NCI-H2107 treated with DMSO at 0.1 percent for 48 hours (cell line): ENCODE measurements around the gene TMEM88.

Source experiments
- DNase-seq: peaks from one replicate; lab custom pipeline; 2025; ENCODE audit not compliant: unreplicated experiment; lab: John Stamatoyannopoulos, UW

The TMEM88 gene

GRCh38 chr17:7884581-7885366 is 29.9 kb downstream of the TMEM88 start:
- no peak for DNase-seq

DNA sequence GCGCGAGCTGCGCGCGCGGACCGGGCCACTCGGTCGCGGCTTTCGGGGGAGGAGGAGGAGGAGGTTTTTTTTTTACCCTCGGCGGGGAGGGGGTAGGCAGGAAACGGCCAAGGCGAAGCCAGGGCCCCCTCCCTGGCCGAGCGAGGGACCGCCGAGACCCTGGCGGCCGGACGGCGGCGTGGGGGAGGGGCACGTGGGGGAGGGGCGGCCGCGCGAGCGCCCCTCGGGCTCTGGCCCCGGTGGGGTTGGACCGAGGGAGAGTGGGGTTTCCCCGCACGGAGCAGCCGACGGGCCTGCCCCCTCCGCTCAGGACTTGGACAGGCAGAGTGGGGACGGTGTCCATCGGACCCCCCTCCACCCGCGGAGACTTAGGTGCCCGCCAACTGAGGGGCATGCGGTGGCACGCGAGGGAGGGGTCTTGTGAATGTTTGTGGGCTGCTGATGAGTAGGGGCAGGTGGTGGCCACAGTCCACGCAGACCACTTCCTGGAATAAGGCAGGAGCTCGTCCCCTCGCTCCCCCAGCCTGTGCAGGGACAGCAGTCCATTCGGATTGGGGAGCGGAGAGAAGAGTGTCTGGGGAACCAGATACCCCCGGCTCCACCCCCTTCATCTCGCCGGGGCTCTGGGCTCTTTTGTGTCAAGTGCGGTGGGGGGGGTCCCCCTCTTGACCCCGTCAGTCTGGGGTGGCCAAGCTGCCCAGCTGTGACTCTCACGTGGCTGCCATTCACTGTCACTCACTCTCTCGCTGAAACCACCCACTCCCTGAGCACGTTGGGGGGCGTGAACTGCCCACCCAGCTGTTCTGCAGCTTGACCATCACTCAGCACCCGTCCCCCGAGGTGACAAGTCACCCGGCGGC is 30.7 kb downstream of the TMEM88 start:
- DNase-seq: peak; percentile 49

GRCh38 chr17:7886227-7887037 is 31.6 kb downstream of the TMEM88 start:
- DNase-seq: peak; percentile 34

DNA sequence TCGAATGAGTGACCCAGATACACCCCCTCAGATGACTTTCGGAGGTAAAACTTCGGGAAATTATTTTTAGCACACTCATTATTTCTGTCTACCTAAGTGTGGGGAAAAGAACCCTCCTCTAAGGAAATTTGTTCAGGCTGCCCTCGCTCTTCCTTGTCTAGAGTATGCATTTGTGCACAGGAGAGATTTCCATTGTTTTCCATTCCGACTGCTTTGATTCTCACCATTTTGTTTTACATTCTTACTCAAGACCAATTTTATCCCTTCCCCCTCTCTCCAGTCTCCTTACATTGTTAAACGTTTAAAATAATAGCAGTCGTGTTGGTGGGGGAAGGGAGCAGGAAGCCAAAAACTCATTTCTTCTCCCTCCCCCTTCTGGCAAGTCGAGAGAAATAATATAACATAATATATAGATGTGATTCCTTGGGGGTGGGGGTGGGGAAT is 32.2 kb downstream of the TMEM88 start:
- DNase-seq: peak; percentile 89

- DNase-seq: peak; percentile 97
Measured at GRCh38 chr17:7887482-7888183, 32.8 kb downstream of the TMEM88 start.

GRCh38 chr17:7888184-7888920 is 33.5 kb downstream of the TMEM88 start, which contains the start of gene CHD3:
CHD3 (plus strand) TSS chr17:7888789; CDS start chr17:7889001, 212 bp downstream.
- peak; percentile 25 for DNase-seq

DNA sequence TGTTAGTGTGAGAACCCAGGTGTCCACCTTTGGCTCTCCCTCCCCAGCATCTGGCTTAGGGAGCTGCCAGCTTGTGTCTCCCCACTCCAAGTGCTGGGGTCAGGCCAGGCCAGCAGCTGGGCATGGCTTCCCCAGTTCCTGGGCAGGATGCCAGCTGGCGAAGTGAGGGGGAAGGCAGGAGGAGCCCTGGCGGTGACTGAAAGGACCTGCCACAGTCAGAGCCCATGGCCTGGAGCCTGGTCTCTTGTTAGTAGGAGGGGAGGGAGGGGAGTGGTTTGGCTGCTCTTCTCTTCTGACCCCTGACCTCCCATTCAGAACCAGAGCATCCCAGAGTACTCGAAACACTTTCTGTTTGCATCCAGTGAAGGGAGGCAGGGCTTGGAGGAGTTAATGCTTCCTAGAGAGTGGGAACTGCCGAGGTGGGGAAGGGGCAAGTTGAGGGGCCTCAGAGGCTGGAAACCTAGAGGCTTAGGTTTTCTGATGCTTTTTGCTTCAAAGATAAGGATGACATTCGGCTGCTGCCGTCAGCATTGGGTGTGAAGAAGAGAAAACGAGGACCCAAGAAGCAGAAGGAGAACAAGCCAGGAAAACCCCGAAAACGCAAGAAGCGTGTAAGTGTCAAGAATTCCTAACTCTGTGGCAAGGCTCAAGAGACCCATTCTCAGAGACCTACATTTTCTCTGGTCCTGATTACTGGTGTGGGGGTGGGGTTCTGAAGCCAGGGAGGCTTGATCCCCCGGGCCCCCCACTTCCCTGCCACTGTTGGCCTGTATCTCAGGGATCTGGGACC is 34.5 kb downstream of the TMEM88 start:
- peak; percentile 43 for DNase-seq

- DNase-seq: no peak
Measured at GRCh38 chr17:7893187-7893880, 38.5 kb downstream of the TMEM88 start.

GRCh38 chr17:7894226-7894625 is 39.4 kb downstream of the TMEM88 start:
- DNase-seq: no peak

DNA sequence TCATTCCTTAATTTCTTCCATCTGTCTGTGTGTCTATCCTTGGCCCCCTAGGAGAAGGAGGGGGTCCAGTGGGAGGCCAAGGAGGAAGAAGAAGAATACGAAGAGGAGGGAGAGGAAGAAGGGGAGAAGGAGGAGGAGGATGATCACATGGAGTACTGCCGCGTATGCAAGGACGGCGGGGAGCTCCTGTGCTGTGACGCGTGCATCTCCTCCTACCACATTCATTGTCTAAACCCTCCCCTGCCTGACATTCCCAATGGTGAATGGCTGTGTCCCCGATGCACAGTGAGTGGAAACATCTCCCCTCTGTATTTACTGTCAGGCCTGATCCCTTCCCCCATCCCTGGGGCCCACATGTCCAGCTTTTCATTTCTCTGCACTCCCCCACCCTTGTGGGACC is 40.0 kb downstream of the TMEM88 start:
- DNase-seq: no peak

DNA sequence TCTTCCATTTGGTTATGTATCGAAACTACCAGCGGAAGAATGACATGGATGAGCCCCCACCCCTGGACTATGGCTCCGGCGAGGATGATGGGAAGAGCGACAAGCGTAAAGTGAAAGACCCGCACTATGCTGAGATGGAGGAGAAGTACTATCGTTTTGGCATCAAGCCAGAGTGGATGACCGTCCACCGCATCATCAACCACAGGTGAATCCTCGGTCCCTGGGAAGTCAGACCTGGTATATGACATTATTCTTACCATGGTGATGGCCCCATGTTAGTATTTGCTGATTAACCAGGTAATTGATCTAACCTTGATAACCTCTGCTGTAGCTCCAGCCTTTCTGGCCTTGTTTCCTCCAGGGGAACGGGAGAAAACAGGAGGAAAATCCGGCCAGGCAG is 42.2 kb downstream of the TMEM88 start:
- no peak for DNase-seq

DNA sequence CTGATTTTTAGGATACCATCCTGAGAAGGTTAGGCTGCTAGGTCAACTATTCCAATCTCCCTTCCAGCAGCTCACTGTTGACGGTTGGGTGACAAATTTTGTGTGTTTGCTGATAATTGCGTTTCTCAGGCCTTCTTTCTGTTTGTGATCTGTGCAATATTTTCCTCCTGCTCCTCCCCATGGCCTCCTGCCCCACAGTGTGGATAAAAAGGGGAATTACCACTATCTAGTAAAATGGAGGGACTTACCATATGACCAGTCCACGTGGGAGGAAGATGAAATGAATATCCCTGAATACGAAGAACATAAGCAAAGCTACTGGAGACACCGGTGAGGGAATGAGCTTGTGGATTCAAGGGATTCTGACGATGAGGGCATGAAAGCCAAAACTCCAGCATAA is 42.9 kb downstream of the TMEM88 start:
- no peak for DNase-seq

GRCh38 chr17:7903154-7904103 is 48.6 kb downstream of the TMEM88 start:
- DNase-seq: no peak
